HFFc6 (cell line): ENCODE data around the gene ZNF419. TPM values are rescaled to one million over a fixed set of nuclear protein-coding genes. Genes with fewer than 3 reads are reported as not detected.
"Not testable (repeated sequence)": the region's sequence is repeated elsewhere in the genome, so short reads cannot be mapped to it uniquely, and the experiment has no call there.

Experiments
- DNase-seq: peaks from one replicate; pipeline ENCODE4 v3.0.0-alpha.2; 2018
- H3K27ac Mint-ChIP-seq: 2 replicates; pipeline ENCODE4 v1.8.0; 2020; ENCODE audit warnings: mild to moderate bottlenecking, mixed read lengths
- H3K27me3 Mint-ChIP-seq: 2 replicates; pipeline ENCODE4 v1.8.0; 2021; ENCODE audit warnings: mild to moderate bottlenecking, moderate library complexity, mixed read lengths; ENCODE audit not compliant: insufficient read depth
- H3K36me3 Mint-ChIP-seq: 2 replicates; pipeline ENCODE4 v1.8.0; 2021; ENCODE audit warnings: low read depth, mixed read lengths
- H3K4me1 Mint-ChIP-seq: 2 replicates; pipeline ENCODE4 v1.8.0; 2020; ENCODE audit warnings: low read depth, mixed read lengths
- H3K4me3 Mint-ChIP-seq: 2 replicates; pipeline ENCODE4 v1.8.0; 2020; ENCODE audit warnings: mild to moderate bottlenecking, moderate library complexity, mixed read lengths
- H3K9me3 Mint-ChIP-seq: 2 replicates; pipeline ENCODE4 v1.8.0; 2020; ENCODE audit warnings: mild to moderate bottlenecking, mixed read lengths
- total RNA-seq, 6 experiments: library from RNA; stranded (reverse); fragmentation: NEBNext Ultra II Directional; extraction: Animal tissue kit (Norgen Biotek cat#: 25700); gene quantifications; 2 replicates in 1 of 6; 3 replicates in 5 of 6; pipeline ENCODE4 v1.2.3, GENCODE V29; 2021
- TF ChIP-seq, protein P1 (sequence below): fragments of 200-600 bp; sonication (generic); IDR thresholded peaks from 2 replicates; pipeline ENCODE4 v1.5.0; 2021; ENCODE audit warnings: antibody characterized with exemption, mild to moderate bottlenecking

The ZNF419 gene
- total RNA-seq, 6 experiments from 2014 or later = 6.3 to 10.6 (median 7.3) TPM

DNA sequence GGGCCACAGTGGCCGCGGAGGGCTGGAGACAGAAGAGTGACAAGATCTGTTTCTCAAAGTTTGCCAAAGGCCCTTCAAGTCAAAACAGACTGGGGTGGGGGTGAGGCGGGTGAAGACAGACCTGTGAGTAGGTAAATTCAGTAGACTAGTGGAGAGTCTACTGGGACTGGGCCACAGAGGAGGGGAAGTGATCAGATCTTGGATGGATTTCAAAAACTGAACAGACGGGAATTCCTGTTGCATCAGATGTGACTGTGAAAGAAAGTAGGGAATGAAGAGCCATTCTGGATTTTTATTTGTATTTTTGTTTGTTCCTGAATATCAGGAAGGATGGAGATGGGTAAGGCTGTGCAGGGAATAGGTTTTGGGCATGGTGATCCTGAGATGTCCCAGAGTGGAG lies 12.8 kb downstream of the ZNF419 start:
- Mint-ChIP-seq H3K4me1 (peaks cover 20% of the 10 kb centered on the region), H3K4me3 (peak overlapping the region; percentile 86), H3K9me3 (peaks cover 57% of the 10 kb centered on the region), H3K27ac (peak overlapping the region; percentile 69), H3K36me3 (peaks cover 59% of the 10 kb centered on the region)
- DNase-seq = peak; percentile 21
- H3K27me3 Mint-ChIP-seq = not testable (repeated sequence)

DNA sequence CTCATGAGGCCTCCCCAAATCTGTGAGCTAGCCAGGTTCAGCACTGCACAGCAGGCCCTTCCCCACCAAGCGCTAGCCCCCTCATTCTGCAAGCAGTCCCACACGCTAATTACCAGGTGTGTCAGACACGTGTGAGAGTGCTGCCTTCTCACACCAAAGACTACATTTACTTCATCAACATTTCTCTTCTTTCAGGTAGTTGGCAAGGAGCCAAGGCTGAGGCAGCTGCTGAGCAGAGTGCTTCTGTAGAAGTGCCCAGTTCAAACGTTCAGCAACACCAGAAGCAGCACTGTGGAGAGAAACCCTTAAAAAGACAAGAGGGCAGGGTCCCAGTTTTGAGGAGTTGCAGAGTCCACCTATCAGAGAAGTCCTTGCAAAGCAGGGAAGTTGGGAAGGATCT lies 18.6 kb downstream of the ZNF419 start:
- no peak for DNase-seq
- TF ChIP-seq, protein P1, sequence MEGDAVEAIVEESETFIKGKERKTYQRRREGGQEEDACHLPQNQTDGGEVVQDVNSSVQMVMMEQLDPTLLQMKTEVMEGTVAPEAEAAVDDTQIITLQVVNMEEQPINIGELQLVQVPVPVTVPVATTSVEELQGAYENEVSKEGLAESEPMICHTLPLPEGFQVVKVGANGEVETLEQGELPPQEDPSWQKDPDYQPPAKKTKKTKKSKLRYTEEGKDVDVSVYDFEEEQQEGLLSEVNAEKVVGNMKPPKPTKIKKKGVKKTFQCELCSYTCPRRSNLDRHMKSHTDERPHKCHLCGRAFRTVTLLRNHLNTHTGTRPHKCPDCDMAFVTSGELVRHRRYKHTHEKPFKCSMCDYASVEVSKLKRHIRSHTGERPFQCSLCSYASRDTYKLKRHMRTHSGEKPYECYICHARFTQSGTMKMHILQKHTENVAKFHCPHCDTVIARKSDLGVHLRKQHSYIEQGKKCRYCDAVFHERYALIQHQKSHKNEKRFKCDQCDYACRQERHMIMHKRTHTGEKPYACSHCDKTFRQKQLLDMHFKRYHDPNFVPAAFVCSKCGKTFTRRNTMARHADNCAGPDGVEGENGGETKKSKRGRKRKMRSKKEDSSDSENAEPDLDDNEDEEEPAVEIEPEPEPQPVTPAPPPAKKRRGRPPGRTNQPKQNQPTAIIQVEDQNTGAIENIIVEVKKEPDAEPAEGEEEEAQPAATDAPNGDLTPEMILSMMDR = no peak
- H3K27ac Mint-ChIP-seq = no peak overlapping the region
- H3K36me3 Mint-ChIP-seq = peaks cover 87% of the 10 kb centered on the region
- H3K27me3 Mint-ChIP-seq = no peaks in the 10 kb centered on the region
- peaks cover 3% of the 10 kb centered on the region for H3K4me1 Mint-ChIP-seq
- peaks cover 77% of the 10 kb centered on the region for H3K9me3 Mint-ChIP-seq
- no peak overlapping the region for H3K4me3 Mint-ChIP-seq

DNA sequence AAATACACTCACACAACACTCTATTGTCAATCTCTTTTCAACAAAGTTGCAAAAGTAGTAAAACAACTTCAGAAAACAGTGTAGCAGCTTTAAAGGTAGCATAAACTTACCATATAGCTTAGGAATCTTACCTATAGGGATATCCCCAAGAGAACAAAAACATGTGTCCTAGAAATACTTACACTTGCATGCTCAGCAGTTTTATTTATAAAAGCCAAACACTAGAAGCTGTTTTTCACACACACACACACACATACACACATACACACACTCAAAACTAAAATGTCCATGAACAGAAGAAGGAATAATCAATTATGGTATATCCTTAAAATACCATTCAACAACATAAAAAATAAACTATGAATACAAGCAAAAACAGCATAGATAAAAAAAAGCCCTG lies 23.9 kb downstream of the ZNF419 start:
- no peak overlapping the region for H3K4me3 Mint-ChIP-seq
- DNase-seq = no peak
- peaks cover 72% of the 10 kb centered on the region for H3K9me3 Mint-ChIP-seq
- no peaks in the 10 kb centered on the region for H3K27me3 Mint-ChIP-seq
- TF ChIP-seq, protein P1 = no peak
- no peaks in the 10 kb centered on the region for H3K4me1 Mint-ChIP-seq
- no peak overlapping the region for H3K27ac Mint-ChIP-seq
- H3K36me3 Mint-ChIP-seq = peaks cover 84% of the 10 kb centered on the region

DNA sequence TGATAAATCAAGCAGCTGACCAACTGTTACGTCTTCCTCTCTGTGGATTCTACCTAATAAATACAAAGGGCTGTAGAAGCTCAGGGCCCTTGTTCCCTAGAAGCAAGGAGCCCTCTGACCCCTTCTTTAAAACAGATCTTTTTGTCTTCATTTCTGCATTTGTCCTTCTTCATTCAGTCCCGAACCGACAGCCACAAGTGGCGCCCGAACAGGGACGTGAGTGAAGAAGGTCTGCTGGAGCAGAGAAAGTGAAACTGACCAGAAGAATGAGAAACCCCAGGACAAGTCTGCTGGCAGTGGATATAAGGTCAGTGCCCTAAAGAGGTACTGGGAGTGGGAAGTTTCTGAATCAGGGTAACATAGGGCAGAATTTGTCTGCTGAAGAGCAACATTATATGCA lies 25.3 kb downstream of the ZNF419 start:
- Mint-ChIP-seq H3K36me3 (peaks cover 79% of the 10 kb centered on the region), H3K27ac (no peak overlapping the region), H3K4me1 (no peaks in the 10 kb centered on the region), H3K4me3 (no peak overlapping the region), H3K27me3 (no peaks in the 10 kb centered on the region), H3K9me3 (peaks cover 63% of the 10 kb centered on the region)
- DNase-seq = no peak
- TF ChIP-seq, protein P1 = no peak

- Mint-ChIP-seq H3K9me3 (peaks cover 45% of the 10 kb centered on the region), H3K36me3 (peaks cover 60% of the 10 kb centered on the region), H3K4me3 (no peak overlapping the region), H3K27ac (no peak overlapping the region), H3K4me1 (no peaks in the 10 kb centered on the region), H3K27me3 (no peaks in the 10 kb centered on the region)
- TF ChIP-seq, protein P1 = no peak
- no peak for DNase-seq
Measured at GRCh38 chr19:57515255-57515654, 27.7 kb downstream of the ZNF419 start.

DNA sequence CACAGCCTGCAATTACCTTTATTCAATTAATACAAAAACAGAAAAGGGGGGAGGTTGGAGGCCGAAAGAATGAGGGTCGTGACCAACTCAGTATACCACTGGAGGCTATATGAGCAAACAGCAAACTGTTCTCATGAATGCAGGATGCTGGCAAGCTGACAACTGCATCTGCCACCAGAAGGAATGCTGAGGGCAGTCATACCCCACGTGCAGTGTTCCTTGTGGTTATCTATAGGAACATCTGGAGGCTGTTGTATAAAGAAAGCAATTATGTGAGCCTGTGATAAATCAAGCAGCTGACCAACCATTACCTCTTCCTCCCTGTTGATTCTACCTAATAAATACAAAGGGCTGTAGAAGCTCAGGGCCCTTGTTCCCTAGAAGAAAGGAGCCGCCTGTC lies 30.5 kb downstream of the ZNF419 start:
- H3K4me1 Mint-ChIP-seq, H3K4me3 Mint-ChIP-seq, H3K27ac Mint-ChIP-seq, DNase-seq, H3K27me3 Mint-ChIP-seq: not testable (repeated sequence)
- peaks cover 26% of the 10 kb centered on the region for H3K9me3 Mint-ChIP-seq
- peaks cover 47% of the 10 kb centered on the region for H3K36me3 Mint-ChIP-seq
